K562 treated with DMSO at 1 percent for 48 hours (cell line): ENCODE measurements around the gene XAF1. TPM values are rescaled to one million over a fixed set of nuclear protein-coding genes. Genes with fewer than 3 reads are reported as not detected.

ENCODE experiments used
- total RNA-seq: library from RNA; unstranded; fragments of 300-600 nt; gene quantifications from 2 replicates; pipeline ENCODE4 v1.2.3, GENCODE V29; 2022; ENCODE audit warnings: low replicate concordance; ENCODE audit errors: extremely low read depth

The XAF1 gene, protein sequence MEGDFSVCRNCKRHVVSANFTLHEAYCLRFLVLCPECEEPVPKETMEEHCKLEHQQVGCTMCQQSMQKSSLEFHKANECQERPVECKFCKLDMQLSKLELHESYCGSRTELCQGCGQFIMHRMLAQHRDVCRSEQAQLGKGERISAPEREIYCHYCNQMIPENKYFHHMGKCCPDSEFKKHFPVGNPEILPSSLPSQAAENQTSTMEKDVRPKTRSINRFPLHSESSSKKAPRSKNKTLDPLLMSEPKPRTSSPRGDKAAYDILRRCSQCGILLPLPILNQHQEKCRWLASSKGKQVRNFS
- not detected in 2 replicates for total RNA-seq

DNA sequence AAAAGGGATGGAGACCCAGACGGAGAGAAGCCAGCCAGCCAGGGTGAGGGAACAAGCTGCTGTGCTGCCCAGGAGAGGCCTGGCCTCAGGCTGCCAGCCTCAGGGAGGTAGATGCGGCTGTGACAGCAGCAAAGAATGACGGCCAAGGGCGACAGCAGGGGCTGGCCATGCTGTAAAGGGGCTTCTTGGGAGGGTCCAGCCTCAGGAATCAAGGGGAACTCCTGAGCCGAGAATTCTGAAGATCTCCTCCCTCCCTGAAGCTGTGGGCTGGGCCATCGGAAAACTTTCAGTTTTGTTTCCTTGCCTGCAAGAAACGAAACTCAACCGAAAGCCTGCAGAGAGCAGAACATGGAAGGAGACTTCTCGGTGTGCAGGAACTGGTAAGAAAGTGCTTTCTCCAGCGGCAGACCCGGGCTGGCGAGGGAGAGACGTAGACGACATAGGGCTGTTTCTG lies at the start of gene XAF1:
XAF1 (plus strand) TSS at position 316 of the 454 bp plus-strand sequence; CDS start at position 349, 33 bp downstream.

DNA sequence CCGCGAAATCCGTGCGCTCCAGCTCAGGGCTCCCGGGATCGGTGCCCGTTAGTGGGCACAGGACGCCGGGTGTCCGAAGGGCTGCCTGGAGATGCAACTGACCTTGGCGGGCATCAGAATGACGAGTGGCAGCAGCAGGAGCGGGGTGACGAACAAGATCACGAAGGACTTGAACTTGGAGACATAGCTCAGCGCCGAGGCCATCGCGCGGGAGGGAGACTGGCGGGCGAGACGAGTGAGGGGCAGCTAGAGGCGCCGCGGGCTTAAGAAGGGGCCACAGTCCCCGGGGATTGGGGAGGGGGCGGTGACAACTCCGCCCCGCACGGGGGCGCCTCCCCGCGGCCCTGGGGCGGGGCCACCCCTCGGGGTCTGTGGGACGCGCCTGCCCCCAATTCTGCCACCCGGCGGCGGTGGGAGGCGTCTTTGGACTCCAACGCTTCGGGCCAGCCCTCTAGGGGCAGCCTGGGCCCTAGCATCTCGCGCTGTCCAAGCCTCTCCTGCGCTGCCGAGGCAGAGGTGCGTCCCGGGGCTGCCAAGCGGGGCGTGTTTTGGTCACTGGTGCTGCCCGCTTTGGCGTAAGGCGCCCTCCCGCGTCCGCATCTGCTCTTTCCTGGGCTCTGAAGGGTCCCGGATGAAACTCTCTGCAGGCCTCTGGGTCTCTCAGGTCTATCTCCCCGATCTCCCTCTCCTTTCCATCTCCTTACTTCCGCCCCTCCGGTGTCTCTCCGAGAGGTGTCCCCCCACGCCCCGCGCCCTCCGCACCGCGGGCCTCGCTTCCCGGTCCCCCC lies 42.5 kb upstream of the XAF1 start, which contains the start of gene SLC13A5:
SLC13A5 (minus strand) TSS at position 240 of the 788 bp plus-strand sequence; CDS start at position 204, 36 bp downstream.

DNA sequence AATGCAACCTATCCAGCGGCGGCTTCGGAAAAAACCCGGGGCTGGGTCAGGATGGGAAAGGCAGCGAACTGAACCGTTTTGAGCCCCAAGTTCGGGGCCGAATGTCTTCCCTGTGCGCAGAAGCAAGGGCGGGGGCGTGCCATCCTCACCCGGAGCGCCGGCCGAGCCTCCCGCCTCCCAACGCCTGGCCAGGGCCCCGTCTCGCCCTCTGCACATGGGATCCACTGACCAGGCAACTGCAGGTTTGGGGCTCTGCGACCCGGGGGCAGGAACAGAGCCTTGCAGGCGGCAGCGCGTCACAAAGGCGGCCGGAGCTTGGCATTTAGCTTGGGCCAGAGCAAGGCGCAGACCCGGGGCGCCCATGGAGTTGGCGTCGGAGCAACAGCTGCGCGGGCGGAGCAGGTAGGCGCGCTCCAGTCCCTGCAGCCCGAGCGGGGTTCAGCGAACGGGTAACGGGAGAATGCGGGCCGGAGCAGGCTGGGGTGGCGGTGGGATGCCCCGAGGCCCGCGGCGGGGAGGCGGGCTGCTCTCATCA lies 20.1 kb downstream of the XAF1 start, which contains the start of gene FBXO39:
FBXO39 (plus strand) TSS at position 345 of the 535 bp plus-strand sequence. CDS start 3,654 bp downstream, outside the sequence.

Other genes with a start within 250 kb of the XAF1 start
- gene PITPNM3, start 199.5 kb upstream of the XAF1 start, total RNA-seq: not detected in 2 replicates
- not detected in 2 replicates for gene KIAA0753, start 115.3 kb upstream of the XAF1 start, total RNA-seq
- gene TXNDC17, start 115.0 kb upstream of the XAF1 start, total RNA-seq: not detected in 2 replicates
- gene MED31, start 104.4 kb upstream of the XAF1 start, total RNA-seq: not detected in 2 replicates
- gene C17orf100, start 104.3 kb upstream of the XAF1 start, total RNA-seq: not detected in 2 replicates
- not detected in 2 replicates for gene SLC13A5, start 42.7 kb upstream of the XAF1 start, total RNA-seq
- not detected in 2 replicates for gene FBXO39, start 20.2 kb downstream of the XAF1 start, total RNA-seq
- not detected in 2 replicates for gene TEKT1, start 75.7 kb downstream of the XAF1 start, total RNA-seq
- not detected in 2 replicates for gene ALOX12, start 240.0 kb downstream of the XAF1 start, total RNA-seq